MM.1S (cell line): ENCODE data around the gene MAPKAPK5.
"Not testable (repeated sequence)": the region's sequence is repeated elsewhere in the genome, so short reads cannot be mapped to it uniquely, and the experiment has no call there.

ENCODE experiments used
- DNase-seq: peaks from one replicate; pipeline ENCODE4 v3.0.0-alpha.2; 2015
- H2AFZ ChIP-seq: fragments of 300-600 bp; sonication (generic); 2 replicates; pipeline ENCODE4 v1.6.0; 2016; ENCODE audit warnings: antibody characterized with exemption, low read length
- H3F3A ChIP-seq: fragments of 300-600 bp; sonication (generic); 2 replicates; pipeline ENCODE4 v1.6.1; 2016; ENCODE audit warnings: mild to moderate bottlenecking, antibody characterized with exemption, low read length, moderate library complexity, mixed read lengths; ENCODE audit not compliant: insufficient read depth
- H3K27ac ChIP-seq: fragments of 300-600 bp; sonication (generic); 2 replicates; pipeline ENCODE4 v1.5.1; 2016; ENCODE audit warnings: mild to moderate bottlenecking, low read length
- H3K27me3 ChIP-seq: fragments of 300-600 bp; sonication (generic); replicated peaks from 2 replicates; pipeline ENCODE4 v1.6.0; 2016; ENCODE audit warnings: low read length; ENCODE audit not compliant: insufficient read depth
- H3K36me3 ChIP-seq: fragments of 300-600 bp; sonication (generic); replicated peaks from 2 replicates; pipeline ENCODE4 v1.6.1; 2016; ENCODE audit warnings: mild to moderate bottlenecking, low read length, mixed read lengths; ENCODE audit not compliant: insufficient read depth
- H3K4me1 ChIP-seq: fragments of 300-600 bp; sonication (generic); 2 replicates; pipeline ENCODE4 v1.6.1; 2016; ENCODE audit warnings: low read length, mixed read lengths
- H3K4me2 ChIP-seq: fragments of 300-600 bp; sonication (generic); 2 replicates; pipeline ENCODE4 v1.6.0; 2016; ENCODE audit warnings: low read depth, low read length
- H3K4me3 ChIP-seq: fragments of 300-600 bp; sonication (generic); 2 replicates; pipeline ENCODE4 v1.5.1; 2016; ENCODE audit warnings: low read length, mixed read lengths
- H3K79me2 ChIP-seq: fragments of 300-600 bp; sonication (generic); 2 replicates; pipeline ENCODE4 v1.6.1; 2016; ENCODE audit warnings: mixed run types, low read length, mixed read lengths
- H3K9ac ChIP-seq: fragments of 300-600 bp; sonication (generic); 2 replicates; pipeline ENCODE4 v1.6.1; 2016; ENCODE audit warnings: low read length, mixed read lengths
- H3K9me2 ChIP-seq: fragments of 300-600 bp; sonication (generic); replicated peaks from 2 replicates; pipeline ENCODE4 v1.6.1; 2016; ENCODE audit warnings: mild to moderate bottlenecking, low read length, mixed read lengths; ENCODE audit not compliant: insufficient read depth
- H3K9me3 ChIP-seq: fragments of 300-600 bp; sonication (generic); replicated peaks from 2 replicates; pipeline ENCODE4 v1.6.1; 2016; ENCODE audit warnings: mild to moderate bottlenecking, low read length, mixed read lengths; ENCODE audit not compliant: insufficient read depth
- H4K20me1 ChIP-seq: fragments of 300-600 bp; sonication (generic); 2 replicates; pipeline ENCODE4 v1.6.1; 2016; ENCODE audit warnings: mild to moderate bottlenecking, low read length, moderate library complexity, mixed read lengths; ENCODE audit not compliant: insufficient read depth
- EZH2 ChIP-seq: fragments of 300-600 bp; sonication (generic); optimal IDR thresholded peaks from 2 replicates; pipeline ENCODE3; 2017; ENCODE audit warnings: low read depth, mild to moderate bottlenecking, antibody characterized with exemption, low read length, mixed read lengths
- EZH2phosphoT487 ChIP-seq: fragments of 300-600 bp; sonication (generic); IDR thresholded peaks from 2 replicates; pipeline ENCODE4 v1.6.1; 2018; ENCODE audit warnings: antibody characterized with exemption, low read length
- TF ChIP-seq, protein P1 (sequence below): fragments of 300-600 bp; sonication (generic); IDR thresholded peaks from 2 replicates; pipeline ENCODE4 v1.5.1; 2016; ENCODE audit warnings: antibody characterized with exemption, low read length, mixed read lengths

MAPKAPK5 gene

DNA sequence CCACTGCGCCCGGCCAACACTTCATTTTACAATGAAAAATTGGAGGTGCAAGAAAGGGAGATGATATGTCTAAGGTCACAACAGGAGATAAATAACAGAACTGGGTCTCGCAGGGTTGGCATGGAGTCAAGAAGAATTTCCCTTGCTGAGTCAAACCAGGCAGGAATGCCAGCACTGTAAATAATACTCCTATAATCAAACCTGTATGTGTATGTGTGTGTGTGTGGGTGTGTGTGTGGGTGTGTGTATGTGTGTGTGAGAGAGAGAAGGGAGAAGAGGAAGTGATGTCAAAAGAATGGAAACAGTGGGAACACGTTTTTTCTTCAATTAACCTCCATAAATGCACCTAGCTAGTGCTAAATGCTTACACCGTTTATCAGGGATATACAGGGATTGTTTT is 100.5 kb downstream of the MAPKAPK5 start:
- Histone ChIP-seq H3F3A (no peaks in the 10 kb centered on the region), H3K9me3 (no peaks in the 10 kb centered on the region), H3K4me1 (0 out of 2 replicates have a peak, but pooled peaks cover 3% of the 10 kb centered on the region), H3K9me2 (no peaks in the 10 kb centered on the region), H3K4me2 (no peak overlapping the region), H3K4me3 (no peak overlapping the region), H3K9ac (no peak overlapping the region), H3K79me2 (no peaks in the 10 kb centered on the region), H3K27me3 (no peaks in the 10 kb centered on the region), H2AFZ (no peak overlapping the region), H4K20me1 (no peaks in the 10 kb centered on the region), H3K36me3 (no peaks in the 10 kb centered on the region), H3K27ac (no peak overlapping the region)
- no peak for DNase-seq
- no peak for TF ChIP-seq EZH2phosphoT487
- TF ChIP-seq EZH2 = no peak
- TF ChIP-seq, protein P1, sequence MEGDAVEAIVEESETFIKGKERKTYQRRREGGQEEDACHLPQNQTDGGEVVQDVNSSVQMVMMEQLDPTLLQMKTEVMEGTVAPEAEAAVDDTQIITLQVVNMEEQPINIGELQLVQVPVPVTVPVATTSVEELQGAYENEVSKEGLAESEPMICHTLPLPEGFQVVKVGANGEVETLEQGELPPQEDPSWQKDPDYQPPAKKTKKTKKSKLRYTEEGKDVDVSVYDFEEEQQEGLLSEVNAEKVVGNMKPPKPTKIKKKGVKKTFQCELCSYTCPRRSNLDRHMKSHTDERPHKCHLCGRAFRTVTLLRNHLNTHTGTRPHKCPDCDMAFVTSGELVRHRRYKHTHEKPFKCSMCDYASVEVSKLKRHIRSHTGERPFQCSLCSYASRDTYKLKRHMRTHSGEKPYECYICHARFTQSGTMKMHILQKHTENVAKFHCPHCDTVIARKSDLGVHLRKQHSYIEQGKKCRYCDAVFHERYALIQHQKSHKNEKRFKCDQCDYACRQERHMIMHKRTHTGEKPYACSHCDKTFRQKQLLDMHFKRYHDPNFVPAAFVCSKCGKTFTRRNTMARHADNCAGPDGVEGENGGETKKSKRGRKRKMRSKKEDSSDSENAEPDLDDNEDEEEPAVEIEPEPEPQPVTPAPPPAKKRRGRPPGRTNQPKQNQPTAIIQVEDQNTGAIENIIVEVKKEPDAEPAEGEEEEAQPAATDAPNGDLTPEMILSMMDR = no peak

DNA sequence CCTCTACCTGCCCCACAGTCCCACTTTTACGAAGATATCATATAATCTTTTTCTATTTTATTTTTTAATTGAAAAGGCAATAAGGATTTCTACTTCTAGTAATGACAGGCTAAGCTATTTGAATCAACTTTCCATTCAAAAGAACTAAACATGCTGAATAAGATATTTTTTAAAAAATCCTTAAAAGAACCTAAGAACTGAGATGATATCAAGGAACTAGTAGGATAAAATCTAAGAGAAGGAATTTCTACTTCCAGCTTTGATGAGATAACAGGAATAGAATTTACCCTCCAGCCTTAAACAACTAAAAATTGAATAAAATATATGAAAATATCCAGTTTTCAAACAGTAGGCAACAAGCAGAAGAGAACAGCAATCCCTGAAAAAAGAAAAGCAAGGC is 101.9 kb downstream of the MAPKAPK5 start:
- Histone ChIP-seq H3K27ac (no peak overlapping the region), H3K9ac (no peak overlapping the region), H3K4me3 (no peak overlapping the region), H2AFZ (no peak overlapping the region), H3K9me3 (no peaks in the 10 kb centered on the region), H3K4me1 (0 out of 2 replicates have a peak, but pooled peaks cover under 1% of the 10 kb centered on the region), H4K20me1 (no peaks in the 10 kb centered on the region), H3K79me2 (no peaks in the 10 kb centered on the region), H3K27me3 (no peaks in the 10 kb centered on the region), H3K4me2 (no peak overlapping the region), H3K9me2 (no peaks in the 10 kb centered on the region), H3K36me3 (no peaks in the 10 kb centered on the region), H3F3A (no peaks in the 10 kb centered on the region)
- DNase-seq = no peak
- TF ChIP-seq EZH2 = no peak
- TF ChIP-seq EZH2phosphoT487 = no peak
- TF ChIP-seq, protein P1 = no peak

DNA sequence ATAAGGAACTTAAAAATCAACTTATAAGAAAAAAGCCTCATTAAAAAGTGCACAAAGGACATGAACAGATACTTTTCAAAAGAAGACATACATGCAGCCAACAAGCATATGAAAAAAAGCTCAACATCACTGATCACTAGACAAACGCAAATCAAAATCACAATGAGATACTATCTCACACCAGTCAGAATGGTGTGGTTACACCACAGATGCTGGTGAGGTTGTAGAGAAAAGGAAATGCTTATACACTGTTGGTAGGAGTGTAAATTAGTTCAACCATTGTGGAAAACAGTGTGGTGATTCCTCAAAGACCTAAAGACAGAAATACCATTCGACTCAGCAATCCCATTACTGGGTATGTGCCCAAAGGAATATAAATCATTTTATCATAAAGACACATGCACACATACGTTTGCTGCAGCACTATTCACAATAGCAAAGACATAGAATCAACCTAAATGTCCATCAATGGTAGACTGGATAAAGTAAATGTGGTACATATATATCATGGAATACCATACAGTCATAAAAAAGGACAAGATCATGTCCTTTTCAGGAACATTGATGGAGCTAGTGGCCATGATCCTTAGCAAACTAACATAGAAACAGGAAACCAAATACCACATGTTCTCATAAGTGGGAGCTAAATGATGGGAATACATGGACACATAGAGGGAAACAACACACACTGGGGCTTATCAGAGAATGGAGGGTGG is 109.1 kb downstream of the MAPKAPK5 start:
- not testable (repeated sequence) for H3K79me2 ChIP-seq, H3K36me3 ChIP-seq, H3K9me3 ChIP-seq, H3K9me2 ChIP-seq, H3K27ac ChIP-seq, H3K27me3 ChIP-seq, DNase-seq, H3K4me3 ChIP-seq, H3F3A ChIP-seq, H3K9ac ChIP-seq, H4K20me1 ChIP-seq, H2AFZ ChIP-seq, H3K4me1 ChIP-seq, H3K4me2 ChIP-seq
